Measurements from ENCODE around the gene GRIK4. TPM values are rescaled to one million over a fixed set of nuclear protein-coding genes. Genes with fewer than 3 reads are reported as not detected.

GRIK4 gene
- total RNA-seq, 1 donor from 2014 or later, result 0.89 TPM

DNA sequence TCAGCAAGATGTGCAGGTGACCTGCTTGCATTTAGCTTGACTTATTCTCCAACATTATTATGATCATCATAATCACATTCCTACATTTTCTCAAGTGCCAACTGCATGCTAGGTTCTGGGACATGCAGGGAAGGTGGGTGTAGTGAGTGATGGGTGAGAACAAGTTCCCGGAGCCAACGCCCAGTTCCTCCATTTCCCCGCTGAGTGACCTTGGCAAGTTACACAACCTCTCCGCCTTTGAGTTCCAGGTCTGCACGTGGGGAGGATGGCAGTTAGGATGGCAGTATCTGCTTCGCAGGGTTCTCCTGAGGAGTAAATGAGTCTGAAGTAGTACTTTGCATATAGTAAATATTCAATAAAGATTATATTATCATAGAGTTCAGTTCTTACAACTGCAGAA lies 140.3 kb downstream of the GRIK4 start:
- H3K27me3 Mint-ChIP-seq (ENCODE audit: low read depth), result peaks cover 77% of the 10 kb centered on the region

DNA sequence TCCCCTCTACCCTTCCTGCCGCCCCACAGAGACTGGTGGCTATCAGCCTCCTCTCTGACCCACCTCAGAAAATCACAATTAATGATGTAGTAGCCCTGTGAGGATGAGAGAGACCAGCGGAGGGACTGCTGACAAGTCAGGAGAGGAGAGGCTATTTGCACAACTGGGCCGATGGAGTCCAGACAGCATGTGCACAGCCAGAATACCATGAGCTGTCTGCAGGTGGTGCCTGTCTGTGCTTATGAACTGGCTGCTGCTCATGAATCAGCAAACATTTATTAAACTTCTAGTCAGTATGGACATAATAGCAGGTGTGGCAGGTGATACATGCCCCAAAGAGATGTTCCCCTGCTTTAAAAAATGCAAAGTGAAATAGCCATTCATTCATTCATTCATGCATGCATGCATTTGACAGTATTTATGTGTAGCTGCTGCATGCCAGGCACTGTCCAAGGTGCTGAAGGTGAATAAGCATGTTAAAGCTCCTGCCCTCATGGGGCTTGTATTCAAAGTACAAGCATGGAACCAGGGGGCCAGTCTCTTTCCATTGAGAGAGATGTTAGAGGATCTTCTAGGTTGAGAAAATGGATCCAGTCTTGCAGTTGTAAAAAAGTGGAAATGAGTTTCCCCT lies 141.3 kb downstream of the GRIK4 start:
- no peak overlapping the region for H3K4me3 Mint-ChIP-seq
- H3K4me1 Mint-ChIP-seq, result no peaks in the 10 kb centered on the region
- TF ChIP-seq, protein P1, sequence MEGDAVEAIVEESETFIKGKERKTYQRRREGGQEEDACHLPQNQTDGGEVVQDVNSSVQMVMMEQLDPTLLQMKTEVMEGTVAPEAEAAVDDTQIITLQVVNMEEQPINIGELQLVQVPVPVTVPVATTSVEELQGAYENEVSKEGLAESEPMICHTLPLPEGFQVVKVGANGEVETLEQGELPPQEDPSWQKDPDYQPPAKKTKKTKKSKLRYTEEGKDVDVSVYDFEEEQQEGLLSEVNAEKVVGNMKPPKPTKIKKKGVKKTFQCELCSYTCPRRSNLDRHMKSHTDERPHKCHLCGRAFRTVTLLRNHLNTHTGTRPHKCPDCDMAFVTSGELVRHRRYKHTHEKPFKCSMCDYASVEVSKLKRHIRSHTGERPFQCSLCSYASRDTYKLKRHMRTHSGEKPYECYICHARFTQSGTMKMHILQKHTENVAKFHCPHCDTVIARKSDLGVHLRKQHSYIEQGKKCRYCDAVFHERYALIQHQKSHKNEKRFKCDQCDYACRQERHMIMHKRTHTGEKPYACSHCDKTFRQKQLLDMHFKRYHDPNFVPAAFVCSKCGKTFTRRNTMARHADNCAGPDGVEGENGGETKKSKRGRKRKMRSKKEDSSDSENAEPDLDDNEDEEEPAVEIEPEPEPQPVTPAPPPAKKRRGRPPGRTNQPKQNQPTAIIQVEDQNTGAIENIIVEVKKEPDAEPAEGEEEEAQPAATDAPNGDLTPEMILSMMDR (conservative IDR thresholded peaks at IDR 0.05), result no peak
- H3K27ac Mint-ChIP-seq (ENCODE audit: unreplicated experiment), result no peak overlapping the region
- H3K9me3 Mint-ChIP-seq, result no peaks in the 10 kb centered on the region
- peaks cover 75% of the 10 kb centered on the region for H3K27me3 Mint-ChIP-seq (ENCODE audit: low read depth)
- DNase-seq (ENCODE audit: low read depth, low spot score), result no peak
- H3K36me3 Mint-ChIP-seq (ENCODE audit: low read depth), result no peaks in the 10 kb centered on the region

More for the DNA sequence above, 140.3 kb downstream of the GRIK4 start:
- DNase-seq (ENCODE audit: low read depth, low spot score), result no peak
- Mint-ChIP-seq H3K36me3 (ENCODE audit: low read depth) (no peaks in the 10 kb centered on the region), H3K27ac (ENCODE audit: unreplicated experiment) (no peak overlapping the region), H3K9me3 (no peaks in the 10 kb centered on the region), H3K4me1 (no peaks in the 10 kb centered on the region), H3K4me3 (no peak overlapping the region)
- TF ChIP-seq, protein P1 (conservative IDR thresholded peaks at IDR 0.05), result no peak

DNA sequence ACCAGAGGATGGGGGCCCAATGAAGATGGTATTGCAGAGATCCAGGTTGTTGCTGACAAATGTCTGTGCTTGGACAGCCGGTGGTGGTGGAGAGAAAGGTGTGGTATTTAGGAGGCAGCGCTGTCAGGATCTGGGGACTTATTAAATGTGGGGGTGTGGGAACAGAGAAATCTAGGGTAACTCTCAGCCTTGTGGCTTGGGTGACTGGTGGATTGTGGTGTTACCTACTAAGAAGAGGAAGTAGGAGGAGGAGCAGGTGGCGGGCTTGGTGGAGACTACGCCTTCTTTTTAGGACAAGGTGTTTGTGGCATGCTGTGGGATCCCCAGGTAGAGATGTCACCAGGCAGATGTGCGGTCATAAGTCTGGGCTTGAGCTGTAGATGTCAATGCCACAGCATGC lies 144.0 kb downstream of the GRIK4 start:
- peaks cover 52% of the 10 kb centered on the region for H3K27me3 Mint-ChIP-seq (ENCODE audit: low read depth)
- H3K4me1 Mint-ChIP-seq, result no peaks in the 10 kb centered on the region
- no peaks in the 10 kb centered on the region for H3K36me3 Mint-ChIP-seq (ENCODE audit: low read depth)
- TF ChIP-seq, protein P1 (conservative IDR thresholded peaks at IDR 0.05), result no peak
- no peaks in the 10 kb centered on the region for H3K9me3 Mint-ChIP-seq
- no peak for DNase-seq (ENCODE audit: low read depth, low spot score)
- H3K4me3 Mint-ChIP-seq, result no peak overlapping the region
- H3K27ac Mint-ChIP-seq (ENCODE audit: unreplicated experiment), result no peak overlapping the region

DNA sequence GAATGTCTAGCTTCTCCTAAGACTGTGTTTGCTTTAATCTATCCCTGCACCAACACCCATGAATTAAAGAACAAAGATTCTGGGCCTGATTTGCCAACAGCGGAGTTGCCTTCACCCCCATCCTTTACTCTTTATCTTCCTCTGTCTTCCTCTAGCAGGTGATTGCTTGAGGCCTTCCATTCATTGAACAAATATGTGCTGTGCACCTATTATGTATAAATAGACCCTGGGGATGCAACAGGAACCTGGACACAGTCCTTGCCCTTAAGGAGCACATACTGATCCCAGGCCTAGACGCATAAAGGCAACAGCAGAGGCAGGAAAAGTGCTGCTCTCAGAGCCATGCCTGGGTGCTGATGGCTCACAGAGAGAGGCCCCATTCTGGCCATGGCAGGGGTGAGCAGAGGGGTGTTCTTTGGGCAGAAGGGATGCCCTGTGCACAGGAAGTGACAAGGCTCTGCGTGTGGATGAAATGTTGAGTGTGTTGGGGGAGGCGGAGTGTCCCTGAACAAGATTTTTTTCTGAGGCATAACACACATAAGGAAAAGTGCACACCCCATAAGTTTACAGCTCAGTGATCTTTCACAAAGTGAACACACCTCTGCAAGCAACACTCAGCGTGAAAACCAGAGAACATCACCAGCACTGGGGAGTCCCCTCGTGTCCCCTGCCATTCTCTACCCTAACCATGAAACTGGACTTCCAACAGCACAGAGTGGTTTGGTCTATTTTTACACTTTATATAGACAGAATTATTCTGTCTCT lies 145.9 kb downstream of the GRIK4 start:
- Mint-ChIP-seq H3K9me3 (no peaks in the 10 kb centered on the region), H3K4me1 (no peaks in the 10 kb centered on the region), H3K27ac (ENCODE audit: unreplicated experiment) (no peak overlapping the region), H3K27me3 (ENCODE audit: low read depth) (peaks cover 40% of the 10 kb centered on the region), H3K4me3 (no peak overlapping the region), H3K36me3 (ENCODE audit: low read depth) (no peaks in the 10 kb centered on the region)
- TF ChIP-seq, protein P1 (conservative IDR thresholded peaks at IDR 0.05), result no peak
- DNase-seq (ENCODE audit: low read depth, low spot score), result no peak

DNA sequence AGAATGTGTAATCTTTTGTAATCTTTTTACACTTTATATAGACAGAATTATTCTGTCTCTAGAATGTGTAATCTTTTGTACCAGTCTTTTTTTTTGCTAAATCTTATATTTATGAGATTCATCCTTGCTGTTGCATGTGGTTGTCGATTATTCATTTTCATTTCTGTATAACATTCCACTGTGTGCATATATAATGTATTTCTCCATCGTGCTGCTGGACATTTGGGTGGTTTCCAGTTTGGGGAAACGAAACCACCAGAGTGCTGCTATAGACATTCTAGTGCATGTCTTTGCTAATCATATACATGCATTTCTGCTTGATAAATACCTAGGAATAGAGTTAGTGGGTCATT lies 146.5 kb downstream of the GRIK4 start:
- no peaks in the 10 kb centered on the region for H3K4me1 Mint-ChIP-seq
- peaks cover 38% of the 10 kb centered on the region for H3K27me3 Mint-ChIP-seq (ENCODE audit: low read depth)
- DNase-seq (ENCODE audit: low read depth, low spot score), result no peak
- H3K27ac Mint-ChIP-seq (ENCODE audit: unreplicated experiment), result no peak overlapping the region
- H3K4me3 Mint-ChIP-seq, result no peak overlapping the region
- no peaks in the 10 kb centered on the region for H3K9me3 Mint-ChIP-seq
- no peaks in the 10 kb centered on the region for H3K36me3 Mint-ChIP-seq (ENCODE audit: low read depth)
- TF ChIP-seq, protein P1 (conservative IDR thresholded peaks at IDR 0.05), result no peak
